ENCODE data around the gene ARHGDIA. TPM values are rescaled to one million over a fixed set of nuclear protein-coding genes. Genes with fewer than 3 reads are reported as not detected.

Gene ARHGDIA
- total and polyA plus RNA-seq, 4 donors = 163 to 422 (median 307) TPM

GRCh38 chr17:81913394-81914102 is 42.4 kb upstream of the ARHGDIA start:
- ATAC-seq (ENCODE audit: low FRiP score) = no peak
- Histone ChIP-seq H3K27ac (ENCODE audit: low read depth in 1 of 2, low read length in 2 of 2) (no peak overlapping the region), H3K4me3 (ENCODE audit: low read length in 2 of 2) (no peak overlapping the region), H3K9me3 (ENCODE audit: control insufficient read depth, low read length) (no peaks in the 10 kb centered on the region), H3K27me3 (ENCODE audit: control insufficient read depth in 1 of 2, insufficient read depth in 2 of 2, low read length in 1 of 2) (no peaks in the 10 kb centered on the region), H3K4me1 (ENCODE audit: control insufficient read depth in 1 of 2, insufficient read depth in 2 of 2, low read length in 2 of 2) (no peaks in the 10 kb centered on the region), H3K36me3 (ENCODE audit: control insufficient read depth in 1 of 2, insufficient read depth in 2 of 2, low read length in 1 of 2) (no peaks in the 10 kb centered on the region)
- no peak for DNase-seq
- intact Hi-C loops (cut with DNase I) = no loop called here
- 94% methylated on average over 31 of the region's 31 CpGs for WGBS, 2 donors

GRCh38 chr17:81912441-81913309 is 41.5 kb upstream of the ARHGDIA start:
- 94% methylated on average over 32 of the region's 32 CpGs for WGBS, 2 donors
- Histone ChIP-seq H3K27ac (ENCODE audit: low read depth in 1 of 2, low read length in 2 of 2) (no peak overlapping the region), H3K9me3 (ENCODE audit: control insufficient read depth, low read length) (no peaks in the 10 kb centered on the region), H3K4me3 (ENCODE audit: low read length in 2 of 2) (no peak overlapping the region), H3K36me3 (ENCODE audit: control insufficient read depth in 1 of 2, insufficient read depth in 2 of 2, low read length in 1 of 2) (no peaks in the 10 kb centered on the region), H3K27me3 (ENCODE audit: control insufficient read depth in 1 of 2, insufficient read depth in 2 of 2, low read length in 1 of 2) (no peaks in the 10 kb centered on the region), H3K4me1 (ENCODE audit: control insufficient read depth in 1 of 2, insufficient read depth in 2 of 2, low read length in 2 of 2) (no peaks in the 10 kb centered on the region)
- DNase-seq (no peak), ATAC-seq (ENCODE audit: low FRiP score) (no peak)
- intact Hi-C loops (cut with DNase I) = no loop called here

GRCh38 chr17:81911969-81912368 is 40.8 kb upstream of the ARHGDIA start:
- DNase-seq = no peak
- H3K27me3 ChIP-seq (ENCODE audit: control insufficient read depth in 1 of 2, insufficient read depth in 2 of 2, low read length in 1 of 2) = no peaks in the 10 kb centered on the region
- H3K4me1 ChIP-seq (ENCODE audit: control insufficient read depth in 1 of 2, insufficient read depth in 2 of 2, low read length in 2 of 2) = no peaks in the 10 kb centered on the region
- no peak for ATAC-seq (ENCODE audit: low FRiP score)
- no peak overlapping the region for H3K4me3 ChIP-seq (ENCODE audit: low read length in 2 of 2)
- WGBS, 2 donors = 86 to 89% methylated on average over 19 of the region's 19 CpGs
- no peak overlapping the region for H3K27ac ChIP-seq (ENCODE audit: low read depth in 1 of 2, low read length in 2 of 2)
- intact Hi-C loops (cut with DNase I) = no loop called here
- no peaks in the 10 kb centered on the region for H3K36me3 ChIP-seq (ENCODE audit: control insufficient read depth in 1 of 2, insufficient read depth in 2 of 2, low read length in 1 of 2)
- H3K9me3 ChIP-seq (ENCODE audit: control insufficient read depth, low read length) = no peaks in the 10 kb centered on the region

- ATAC-seq (ENCODE audit: low FRiP score) (peak; percentile 88), DNase-seq (peak; percentile 93 to 96)
- H3K4me3 ChIP-seq (ENCODE audit: low read length in 2 of 2) = peak within 1 kb of the TSS; percentile 56 to 72
- H3K4me1 ChIP-seq (ENCODE audit: control insufficient read depth in 1 of 2, insufficient read depth in 2 of 2, low read length in 2 of 2) = no peaks in the 10 kb centered on the region
- H3K9me3 ChIP-seq (ENCODE audit: control insufficient read depth, low read length) = no peaks in the 10 kb centered on the region
- WGBS, 2 donors = 1 to 2% methylated on average over 51 to 84 of the region's 84 CpGs
- H3K27ac ChIP-seq (ENCODE audit: low read depth in 1 of 2, low read length in 2 of 2) = no peak within 1 kb of the TSS
- H3K36me3 ChIP-seq (ENCODE audit: control insufficient read depth in 1 of 2, insufficient read depth in 2 of 2, low read length in 1 of 2) = no peaks in the 10 kb centered on the region
- no peaks in the 10 kb centered on the region for H3K27me3 ChIP-seq (ENCODE audit: control insufficient read depth in 1 of 2, insufficient read depth in 2 of 2, low read length in 1 of 2)
- intact Hi-C loops (cut with DNase I) = no loop called here
Measured at GRCh38 chr17:81911277-81911961, 40.3 kb upstream of the ARHGDIA start, which contains the start of gene PCYT2. Gene PCYT2 (minus strand): TSS chr17:81911399. CDS start chr17:81911355, 44 bp downstream.

DNA sequence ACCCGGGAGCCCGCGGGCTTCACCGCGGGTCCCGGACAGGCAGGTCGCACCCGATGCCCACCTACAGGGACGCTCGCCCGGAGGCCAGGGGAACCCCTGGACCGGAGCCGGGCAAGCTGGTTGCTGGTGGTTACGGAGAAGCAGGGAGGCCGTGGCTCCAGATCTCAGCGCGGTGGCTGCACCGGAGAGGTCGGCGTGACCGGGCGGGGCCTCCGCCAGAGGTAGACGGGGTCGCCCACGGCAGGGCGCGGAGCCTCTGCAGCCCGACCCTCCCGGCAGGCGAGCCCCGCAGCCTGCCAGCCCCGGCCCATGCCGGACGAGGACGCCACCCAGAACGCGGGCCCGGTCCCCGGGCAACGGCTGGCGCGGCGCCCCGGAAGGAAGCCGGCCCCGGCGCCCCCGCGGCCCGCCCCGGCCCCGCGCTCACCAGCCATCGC is 39.7 kb upstream of the ARHGDIA start:
- intact Hi-C loops (cut with DNase I) = no loop called here
- DNase-seq = no peak
- H3K4me3 ChIP-seq (ENCODE audit: low read length in 2 of 2) = peak overlapping the region; percentile 56 to 72
- H3K27ac ChIP-seq (ENCODE audit: low read depth in 1 of 2, low read length in 2 of 2) = no peak overlapping the region
- WGBS, 2 donors = 1% methylated on average over 46 to 55 of the region's 55 CpGs
- no peaks in the 10 kb centered on the region for H3K4me1 ChIP-seq (ENCODE audit: control insufficient read depth in 1 of 2, insufficient read depth in 2 of 2, low read length in 2 of 2)
- no peaks in the 10 kb centered on the region for H3K9me3 ChIP-seq (ENCODE audit: control insufficient read depth, low read length)
- no peaks in the 10 kb centered on the region for H3K36me3 ChIP-seq (ENCODE audit: control insufficient read depth in 1 of 2, insufficient read depth in 2 of 2, low read length in 1 of 2)
- no peak for ATAC-seq (ENCODE audit: low FRiP score)
- no peaks in the 10 kb centered on the region for H3K27me3 ChIP-seq (ENCODE audit: control insufficient read depth in 1 of 2, insufficient read depth in 2 of 2, low read length in 1 of 2)

- WGBS, 2 donors = 46 to 47% methylated on average over 23 of the region's 23 CpGs
- Histone ChIP-seq H3K4me3 (ENCODE audit: low read length in 2 of 2) (peak overlapping the region; percentile 56 to 72), H3K4me1 (ENCODE audit: control insufficient read depth in 1 of 2, insufficient read depth in 2 of 2, low read length in 2 of 2) (no peaks in the 10 kb centered on the region), H3K9me3 (ENCODE audit: control insufficient read depth, low read length) (no peaks in the 10 kb centered on the region), H3K27ac (ENCODE audit: low read depth in 1 of 2, low read length in 2 of 2) (no peak overlapping the region), H3K36me3 (ENCODE audit: control insufficient read depth in 1 of 2, insufficient read depth in 2 of 2, low read length in 1 of 2) (no peaks in the 10 kb centered on the region), H3K27me3 (ENCODE audit: control insufficient read depth in 1 of 2, insufficient read depth in 2 of 2, low read length in 1 of 2) (no peaks in the 10 kb centered on the region)
- ATAC-seq (ENCODE audit: low FRiP score) (no peak), DNase-seq (no peak)
- intact Hi-C loops (cut with DNase I) = no loop called here
Measured at GRCh38 chr17:81909966-81910839, 39.1 kb upstream of the ARHGDIA start.

- intact Hi-C loops (cut with DNase I) = no loop called here
- Histone ChIP-seq H3K27me3 (ENCODE audit: control insufficient read depth in 1 of 2, insufficient read depth in 2 of 2, low read length in 1 of 2) (no peaks in the 10 kb centered on the region), H3K9me3 (ENCODE audit: control insufficient read depth, low read length) (no peaks in the 10 kb centered on the region), H3K4me1 (ENCODE audit: control insufficient read depth in 1 of 2, insufficient read depth in 2 of 2, low read length in 2 of 2) (no peaks in the 10 kb centered on the region), H3K4me3 (ENCODE audit: low read length in 2 of 2) (no peak overlapping the region), H3K27ac (ENCODE audit: low read depth in 1 of 2, low read length in 2 of 2) (no peak overlapping the region), H3K36me3 (ENCODE audit: control insufficient read depth in 1 of 2, insufficient read depth in 2 of 2, low read length in 1 of 2) (no peaks in the 10 kb centered on the region)
- DNase-seq (no peak), ATAC-seq (ENCODE audit: low FRiP score) (no peak)
- WGBS, 2 donors = 95 to 98% methylated on average over 12 of the region's 12 CpGs
Measured at GRCh38 chr17:81909231-81909630, 38.1 kb upstream of the ARHGDIA start.

GRCh38 chr17:81908793-81909192 is 37.7 kb upstream of the ARHGDIA start:
- no peaks in the 10 kb centered on the region for H3K4me1 ChIP-seq (ENCODE audit: control insufficient read depth in 1 of 2, insufficient read depth in 2 of 2, low read length in 2 of 2)
- no peaks in the 10 kb centered on the region for H3K27me3 ChIP-seq (ENCODE audit: control insufficient read depth in 1 of 2, insufficient read depth in 2 of 2, low read length in 1 of 2)
- WGBS, 2 donors = 95 to 96% methylated on average over 10 to 11 of the region's 11 CpGs
- DNase-seq (no peak), ATAC-seq (ENCODE audit: low FRiP score) (no peak)
- H3K36me3 ChIP-seq (ENCODE audit: control insufficient read depth in 1 of 2, insufficient read depth in 2 of 2, low read length in 1 of 2) = no peaks in the 10 kb centered on the region
- H3K4me3 ChIP-seq (ENCODE audit: low read length in 2 of 2) = no peak overlapping the region
- H3K27ac ChIP-seq (ENCODE audit: low read depth in 1 of 2, low read length in 2 of 2) = no peak overlapping the region
- intact Hi-C loops (cut with DNase I) = no loop called here
- H3K9me3 ChIP-seq (ENCODE audit: control insufficient read depth, low read length) = no peaks in the 10 kb centered on the region

Data from aorta (tissue), 5 donors.